GM23338 (cell line): ENCODE results near the gene NAA20. TPM values are rescaled to one million over a fixed set of nuclear protein-coding genes. Genes with fewer than 3 reads are reported as not detected.

ENCODE experiments used
- ATAC-seq: fragments of 200-7000 bp; cut with Tn5 transposase; 3 replicates; pipeline ENCODE4 v1.9.1; 2020
- DNase-seq: peaks from one replicate; pipeline ENCODE4 v3.0.0-alpha.2; 2015; ENCODE audit warnings: low spot score
- H2AFZ ChIP-seq: fragments of 200-600 bp; sonication (generic); 2 replicates; pipeline ENCODE4 v1.8.0; 2016; ENCODE audit warnings: antibody characterized with exemption, mild to moderate bottlenecking, moderate library complexity
- H3F3A ChIP-seq: fragments of 200-600 bp; sonication (generic); replicated peaks from 2 replicates; pipeline ENCODE4 v1.8.0; 2017; ENCODE audit warnings: antibody characterized with exemption, mixed run types, low read depth
- H3K27ac ChIP-seq: fragments of 200-600 bp; sonication (generic); 2 replicates; pipeline ENCODE4 v1.6.1; 2016; ENCODE audit warnings: low read depth
- H3K27me3 ChIP-seq: fragments of 200-600 bp; sonication (generic); 2 replicates; pipeline ENCODE4 v1.8.0; 2016; ENCODE audit warnings: mild to moderate bottlenecking, mixed run types, moderate library complexity; ENCODE audit not compliant: insufficient read depth
- H3K36me3 ChIP-seq: fragments of 200-600 bp; sonication (generic); 2 replicates; pipeline ENCODE4 v1.8.0; 2016; ENCODE audit warnings: mild to moderate bottlenecking; ENCODE audit not compliant: insufficient read depth
- H3K4me1 ChIP-seq: fragments of 200-600 bp; sonication (generic); 2 replicates; pipeline ENCODE4 v1.8.0; 2016; ENCODE audit warnings: mild to moderate bottlenecking, moderate library complexity; ENCODE audit not compliant: insufficient read depth
- H3K4me2 ChIP-seq: fragments of 200-600 bp; sonication (generic); 2 replicates; pipeline ENCODE4 v1.7.1; 2017; ENCODE audit warnings: mixed run types
- H3K4me3 ChIP-seq: fragments of 200-600 bp; sonication (generic); 2 replicates; pipeline ENCODE4 v1.6.1; 2016; ENCODE audit warnings: mixed run types
- H3K79me2 ChIP-seq: fragments of 200-600 bp; sonication (generic); replicated peaks from 2 replicates; pipeline ENCODE4 v1.8.0; 2017; ENCODE audit warnings: mild to moderate bottlenecking; ENCODE audit not compliant: insufficient read depth
- H3K9me2 ChIP-seq: fragments of 200-600 bp; sonication (generic); 2 replicates; pipeline ENCODE4 v1.8.0; 2017; ENCODE audit not compliant: insufficient read depth
- H4K20me1 ChIP-seq: fragments of 200-600 bp; sonication (generic); replicated peaks from 2 replicates; pipeline ENCODE4 v1.8.0; 2017; ENCODE audit warnings: mild to moderate bottlenecking; ENCODE audit not compliant: insufficient read depth
- H3K27ac Mint-ChIP-seq: 2 replicates; pipeline ENCODE4 v1.8.0; 2020; ENCODE audit warnings: inconsistent platforms, mild to moderate bottlenecking, moderate library complexity, mixed read lengths
- H3K27me3 Mint-ChIP-seq: 3 replicates; pipeline ENCODE4 v1.8.0; 2022; ENCODE audit warnings: low read depth, mild to moderate bottlenecking, moderate library complexity, mixed read lengths, inconsistent platforms; ENCODE audit not compliant: insufficient read depth, poor library complexity
- H3K36me3 Mint-ChIP-seq: 3 replicates; pipeline ENCODE4 v1.8.0; 2021; ENCODE audit warnings: low read depth, mild to moderate bottlenecking, inconsistent platforms, moderate library complexity, mixed read lengths
- H3K4me1 Mint-ChIP-seq: 3 replicates; pipeline ENCODE4 v1.8.0; 2020; ENCODE audit warnings: mild to moderate bottlenecking, inconsistent platforms, mixed read lengths
- H3K4me3 Mint-ChIP-seq: 3 replicates; pipeline ENCODE4 v1.8.0; 2021; ENCODE audit warnings: moderate library complexity, mild to moderate bottlenecking, inconsistent platforms, mixed read lengths
- H3K9me3 Mint-ChIP-seq: 3 replicates; pipeline ENCODE4 v1.8.0; 2020; ENCODE audit warnings: moderate library complexity, mild to moderate bottlenecking, inconsistent platforms, mixed read lengths
- CREB1 ChIP-seq: fragments of 250-450 bp; sonication (Bioruptor Pico); IDR thresholded peaks from 2 replicates; pipeline ENCODE4 v1.5.0; 2020; ENCODE audit warnings: low read depth, mild to moderate bottlenecking, moderate library complexity
- CTCF ChIP-seq, 2 experiments: fragments of 200-600 bp in 1 of 2; sonication (generic) in 1 of 2; conservative IDR thresholded peaks; 2 replicates each; pipeline versions ENCODE4 v1.5.1 to v1.6.1; 2016 to 2017; ENCODE audit warnings: antibody characterized with exemption in 2 of 2, low read depth in 2 of 2, mild to moderate bottlenecking in 2 of 2, moderate library complexity in 1 of 2
- ETS1 ChIP-seq: IDR thresholded peaks from 2 replicates; pipeline ENCODE4 v1.6.1; 2016; ENCODE audit warnings: antibody characterized with exemption
- EZH2 ChIP-seq: fragments of 200-600 bp; sonication (generic); IDR thresholded peaks from one replicate; pipeline ENCODE4 v1.8.0; 2017; ENCODE audit warnings: antibody characterized with exemption, mild to moderate bottlenecking, low read depth; ENCODE audit not compliant: unreplicated experiment
- EZH2phosphoT487 ChIP-seq: fragments of 200-600 bp; sonication (generic); IDR thresholded peaks from one replicate; pipeline ENCODE4 v1.8.1; 2018; ENCODE audit warnings: antibody characterized with exemption; ENCODE audit not compliant: unreplicated experiment
- JUNB ChIP-seq: IDR thresholded peaks from one replicate; pipeline ENCODE4 v1.6.1; 2016; ENCODE audit warnings: antibody characterized with exemption; ENCODE audit not compliant: unreplicated experiment
- NANOG ChIP-seq: IDR thresholded peaks from 2 replicates; pipeline ENCODE4 v1.6.1; 2016; ENCODE audit warnings: antibody characterized with exemption, borderline replicate concordance
- POLR2AphosphoS5 ChIP-seq: IDR thresholded peaks from 2 replicates; pipeline ENCODE4 v1.6.1; 2016; ENCODE audit warnings: antibody characterized with exemption, low read depth
- STAT1 ChIP-seq: IDR thresholded peaks from one replicate; pipeline ENCODE4 v1.6.1; 2016; ENCODE audit warnings: antibody characterized with exemption; ENCODE audit not compliant: unreplicated experiment
- ZNF114 ChIP-seq: fragments of 250-450 bp; sonication (Bioruptor Pico); IDR thresholded peaks from 2 replicates; pipeline ENCODE4 v1.5.0; 2020; ENCODE audit warnings: mild to moderate bottlenecking, moderate library complexity
- ZNF331 ChIP-seq: fragments of 250-450 bp; sonication (Bioruptor Pico); IDR thresholded peaks from 2 replicates; pipeline ENCODE4 v1.5.0; 2020; ENCODE audit warnings: low read depth, mild to moderate bottlenecking, moderate library complexity
- ZNF462 ChIP-seq: fragments of 250-450 bp; sonication (Bioruptor Pico); IDR thresholded peaks from 2 replicates; pipeline ENCODE4 v1.5.0; 2020; ENCODE audit warnings: mild to moderate bottlenecking, moderate library complexity
- polyA plus RNA-seq: library from polyadenylated mRNA; unstranded; fragments of >200 nt; fragmentation: Nextera tagmentation; extraction: Ambion mirVana; gene quantifications from 2 replicates; pipeline ENCODE4 v1.2.1, GENCODE V29; 2016
- total RNA-seq: library from RNA; depleted of rRNA; stranded (reverse); fragments of >200 nt; shearing (Covaris generic); gene quantifications from 2 replicates; pipeline ENCODE4 v1.2.3, GENCODE V29; 2014
- TF ChIP-seq, protein P1 (sequence below): IDR thresholded peaks from one replicate; pipeline ENCODE4 v1.6.1; 2018; ENCODE audit warnings: antibody characterized with exemption; ENCODE audit not compliant: unreplicated experiment

The NAA20 gene
- total and polyA plus RNA-seq, 2 experiments from 2014 or later = 28.7 to 117 TPM

DNA sequence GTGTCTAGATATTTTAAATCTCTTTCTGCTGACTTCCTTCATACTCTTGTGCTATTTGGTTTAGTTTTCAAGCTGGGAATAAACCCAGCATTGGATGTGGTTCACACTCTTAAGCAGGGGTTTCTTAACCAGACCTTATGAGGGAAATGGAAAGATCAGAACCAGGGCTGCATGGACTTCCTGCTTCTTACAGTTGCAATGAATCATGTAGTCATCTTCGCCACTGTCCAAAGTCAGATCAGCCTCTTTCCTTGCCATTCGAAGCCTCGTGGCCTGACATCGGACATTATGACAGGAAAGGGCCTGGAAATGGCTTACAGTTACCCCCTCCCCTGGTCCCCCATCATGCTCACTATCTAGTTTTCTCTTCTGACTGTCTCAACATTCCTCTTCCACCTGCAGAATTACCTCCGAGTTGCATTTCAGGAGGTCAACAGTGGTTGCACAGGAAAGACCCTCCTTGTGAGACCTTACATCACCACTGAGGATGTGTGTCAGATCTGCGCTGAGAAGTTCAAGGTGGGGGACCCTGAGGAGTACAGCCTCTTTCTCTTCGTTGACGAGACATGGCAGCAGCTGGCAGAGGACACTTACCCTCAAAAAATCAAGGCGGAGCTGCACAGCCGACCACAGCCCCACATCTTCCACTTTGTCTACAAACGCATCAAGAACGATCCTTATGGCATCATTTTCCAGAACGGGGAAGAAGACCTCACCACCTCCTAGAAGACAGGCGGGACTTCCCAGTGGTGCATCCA lies 16.8 kb upstream of the NAA20 start:
- Histone ChIP-seq H3K36me3 (no peaks in the 10 kb centered on the region), H3K27me3 (no peaks in the 10 kb centered on the region), H3K4me2 (no peak overlapping the region), H3K27ac (no peak overlapping the region), H3F3A (no peaks in the 10 kb centered on the region), H3K9me2 (no peaks in the 10 kb centered on the region), H4K20me1 (no peaks in the 10 kb centered on the region), H3K4me1 (no peaks in the 10 kb centered on the region), H3K4me3 (no peak overlapping the region), H2AFZ (no peak overlapping the region), H3K79me2 (no peaks in the 10 kb centered on the region)
- H3K9me3 Mint-ChIP-seq = no peaks in the 10 kb centered on the region
- no peak for ATAC-seq
- DNase-seq = no peak
- H3K27ac Mint-ChIP-seq = no peak overlapping the region
- H3K4me3 Mint-ChIP-seq = no peak overlapping the region
- H3K4me1 Mint-ChIP-seq = peaks cover 9% of the 10 kb centered on the region; the same call in 1 of the 3 replicates
- peaks cover 12% of the 10 kb centered on the region for H3K27me3 Mint-ChIP-seq
- TF ChIP-seq ZNF114 (CRISPR knock-in tag) (no peak), JUNB (no peak), CTCF (conservative IDR thresholded peaks at IDR 0.05; ENCODE audit: low read depth in 2 of 2) (no peak), EZH2 (no peak), ZNF331 (CRISPR knock-in tag) (no peak), POLR2AphosphoS5 (no peak), EZH2phosphoT487 (no peak), ETS1 (no peak), STAT1 (no peak), CREB1 (CRISPR knock-in tag) (no peak), NANOG (no peak), ZNF462 (CRISPR knock-in tag) (no peak)
- TF ChIP-seq, protein P1, sequence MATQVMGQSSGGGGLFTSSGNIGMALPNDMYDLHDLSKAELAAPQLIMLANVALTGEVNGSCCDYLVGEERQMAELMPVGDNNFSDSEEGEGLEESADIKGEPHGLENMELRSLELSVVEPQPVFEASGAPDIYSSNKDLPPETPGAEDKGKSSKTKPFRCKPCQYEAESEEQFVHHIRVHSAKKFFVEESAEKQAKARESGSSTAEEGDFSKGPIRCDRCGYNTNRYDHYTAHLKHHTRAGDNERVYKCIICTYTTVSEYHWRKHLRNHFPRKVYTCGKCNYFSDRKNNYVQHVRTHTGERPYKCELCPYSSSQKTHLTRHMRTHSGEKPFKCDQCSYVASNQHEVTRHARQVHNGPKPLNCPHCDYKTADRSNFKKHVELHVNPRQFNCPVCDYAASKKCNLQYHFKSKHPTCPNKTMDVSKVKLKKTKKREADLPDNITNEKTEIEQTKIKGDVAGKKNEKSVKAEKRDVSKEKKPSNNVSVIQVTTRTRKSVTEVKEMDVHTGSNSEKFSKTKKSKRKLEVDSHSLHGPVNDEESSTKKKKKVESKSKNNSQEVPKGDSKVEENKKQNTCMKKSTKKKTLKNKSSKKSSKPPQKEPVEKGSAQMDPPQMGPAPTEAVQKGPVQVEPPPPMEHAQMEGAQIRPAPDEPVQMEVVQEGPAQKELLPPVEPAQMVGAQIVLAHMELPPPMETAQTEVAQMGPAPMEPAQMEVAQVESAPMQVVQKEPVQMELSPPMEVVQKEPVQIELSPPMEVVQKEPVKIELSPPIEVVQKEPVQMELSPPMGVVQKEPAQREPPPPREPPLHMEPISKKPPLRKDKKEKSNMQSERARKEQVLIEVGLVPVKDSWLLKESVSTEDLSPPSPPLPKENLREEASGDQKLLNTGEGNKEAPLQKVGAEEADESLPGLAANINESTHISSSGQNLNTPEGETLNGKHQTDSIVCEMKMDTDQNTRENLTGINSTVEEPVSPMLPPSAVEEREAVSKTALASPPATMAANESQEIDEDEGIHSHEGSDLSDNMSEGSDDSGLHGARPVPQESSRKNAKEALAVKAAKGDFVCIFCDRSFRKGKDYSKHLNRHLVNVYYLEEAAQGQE = no peak
- H3K36me3 Mint-ChIP-seq = no peaks in the 10 kb centered on the region
